Common myeloid progenitor, CD34-positive (primary cell): Measurements from ENCODE around the gene HELZ2.
"Not testable (repeated sequence)": the region's sequence is repeated elsewhere in the genome, so short reads cannot be mapped to it uniquely, and the experiment has no call there.

Experiments
- CTCF ChIA-PET: fragments of 350-600 bp; sonication (Branson Sonifier 250); formaldehyde crosslinking; loops from one replicate; lab custom pipeline; 2021; ENCODE audit warnings: antibody characterized with exemption; lab: Charles Lee
- POLR2A ChIA-PET: fragments of 350-600 bp; sonication (Branson Sonifier 250); formaldehyde crosslinking; loops from one replicate; lab custom pipeline; 2021; ENCODE audit warnings: antibody characterized with exemption; lab: Charles Lee
- DNase-seq, 3 donors: peaks; one replicate each; pipeline versions ENCODE4 v3.0.0 to v3.0.0-alpha.2; 2013
- H3K27ac ChIP-seq, 2 experiments: 1 replicate in 1 of 2; 2 replicates in 1 of 2; pipeline ENCODE4 v1.7.0; 2013; ENCODE audit warnings: inconsistent platforms in 2 of 2, low read length in 2 of 2, mild to moderate bottlenecking in 2 of 2, low read depth in 1 of 2, moderate library complexity in 1 of 2; ENCODE audit not compliant: severe bottlenecking in 2 of 2, insufficient read depth in 1 of 2, poor library complexity in 1 of 2
- H3K27me3 ChIP-seq, 5 experiments: replicated peaks in 2 of 5; 1 replicate in 3 of 5; 2 replicates in 2 of 5; pipeline versions ENCODE4 v1.6.1 to v1.7.0; 2013; ENCODE audit warnings: low read length in 4 of 5, mild to moderate bottlenecking in 2 of 5, moderate library complexity in 2 of 5, inconsistent platforms in 1 of 5; ENCODE audit not compliant: insufficient read depth in 5 of 5, control insufficient read depth in 4 of 5
- H3K36me3 ChIP-seq, 4 experiments: 1 replicate in 2 of 4; 2 replicates in 2 of 4; pipeline versions ENCODE4 v1.6.1 to v1.7.0; 2013; ENCODE audit warnings: low read length in 3 of 4, control low read depth in 1 of 4, mild to moderate bottlenecking in 1 of 4; ENCODE audit not compliant: control insufficient read depth in 4 of 4, insufficient read depth in 4 of 4
- H3K4me1 ChIP-seq, 4 experiments: 1 replicate in 3 of 4; 2 replicates in 1 of 4; pipeline versions ENCODE4 v1.6.1 to v1.7.1; 2013; ENCODE audit warnings: low read length in 3 of 4, mild to moderate bottlenecking in 3 of 4, control low read depth in 1 of 4, inconsistent platforms in 1 of 4, moderate library complexity in 1 of 4; ENCODE audit not compliant: control insufficient read depth in 4 of 4, insufficient read depth in 4 of 4; ENCODE audit errors: control extremely low read depth in 1 of 4
- H3K4me3 ChIP-seq, 7 experiments: 1 replicate in 4 of 7; 2 replicates in 3 of 7; pipeline versions ENCODE4 v1.5.1 to v1.7.0; 2013; ENCODE audit warnings: mild to moderate bottlenecking in 7 of 7, low read length in 6 of 7, moderate library complexity in 6 of 7, inconsistent platforms in 2 of 7, low read depth in 2 of 7, control low read depth in 1 of 7; ENCODE audit not compliant: insufficient read depth in 4 of 7, control insufficient read depth in 1 of 7; ENCODE audit errors: extremely low read depth in 1 of 7
- H3K9me3 ChIP-seq, 5 experiments: 1 replicate in 4 of 5; 2 replicates in 1 of 5; pipeline versions ENCODE4 v1.6.1 to v1.7.1; 2013; ENCODE audit warnings: low read length in 4 of 5, mild to moderate bottlenecking in 2 of 5, inconsistent platforms in 1 of 5, low read depth in 1 of 5, moderate library complexity in 1 of 5; ENCODE audit not compliant: control insufficient read depth in 4 of 5, insufficient read depth in 2 of 5; ENCODE audit errors: control extremely low read depth in 1 of 5
- WGBS: methylation state at CpG from one replicate; pipeline ENCODE4 v1.1.5; 2013; ENCODE audit not compliant: insufficient coverage; 5-methylcytosine and 5-hydroxymethylcytosine counted together

HELZ2 gene

GRCh38 chr20:63610581-63611435, 36.8 kb upstream of the HELZ2 start:
- WGBS: 94% methylated on average over 17 of the region's 17 CpGs
- POLR2A ChIA-PET: no interaction called here
- Histone ChIP-seq H3K27ac (no peak overlapping the region), H3K4me3 (no peak overlapping the region), H3K9me3 (no peaks in the 10 kb centered on the region), H3K4me1 (peaks cover 0 to 7% (median 6%) of the 10 kb centered on the region in 4 experiments), H3K36me3 (peaks cover 0 to 22% (median 8%) of the 10 kb centered on the region in 4 experiments), H3K27me3 (no peaks in the 10 kb centered on the region)
- CTCF ChIA-PET: no interaction called here
- DNase-seq: peak in 2 of 3 donors; percentile 10 to 12

GRCh38 chr20:63606686-63607085, 32.6 kb upstream of the HELZ2 start:
- no peaks in the 10 kb centered on the region for H3K9me3 ChIP-seq
- ChIA-PET CTCF (no interaction called here), POLR2A (no interaction called here)
- H3K4me1 ChIP-seq: peaks cover 0 to 14% (median 11%) of the 10 kb centered on the region in 4 experiments
- peaks cover 5 to 21% (median 13%) of the 10 kb centered on the region in 4 experiments for H3K36me3 ChIP-seq
- DNase-seq: peak in 2 of 3 donors; percentile 36 to 47
- H3K4me3 ChIP-seq: peak overlapping the region in 1 of 7 experiments; percentile 23
- 28% methylated on average over 9 of the region's 9 CpGs for WGBS
- no peak overlapping the region for H3K27ac ChIP-seq
- H3K27me3 ChIP-seq: no peaks in the 10 kb centered on the region

- DNase-seq: peak in 2 of 3 donors; percentile 56 to 59
- 52% methylated on average over 3 of the region's 3 CpGs for WGBS
- H3K27ac ChIP-seq: no peak overlapping the region
- H3K4me1 ChIP-seq: peaks cover 0 to 14% (median 11%) of the 10 kb centered on the region in 4 experiments
- no peak overlapping the region for H3K4me3 ChIP-seq
- ChIA-PET CTCF (interaction anchor here (0.9 to 1.4 kb wide), 2 partner anchors 12 to 24 kb away, joined by 4 read pairs; no protein-coding TSS in a partner anchor), POLR2A (no interaction called here)
- no peaks in the 10 kb centered on the region for H3K9me3 ChIP-seq
- H3K36me3 ChIP-seq: peaks cover 16 to 50% (median 37%) of the 10 kb centered on the region in 4 experiments
- no peaks in the 10 kb centered on the region for H3K27me3 ChIP-seq
Observed at GRCh38 chr20:63602321-63602720, 28.3 kb upstream of the HELZ2 start.

GRCh38 chr20:63601679-63602078, 27.6 kb upstream of the HELZ2 start:
- WGBS: 13% methylated on average over 6 of the region's 8 CpGs
- DNase-seq: peak; percentile 13 to 27 (median 26)
- Histone ChIP-seq H3K36me3 (peaks cover 16 to 51% (median 39%) of the 10 kb centered on the region in 4 experiments), H3K4me1 (peaks cover 0 to 11% (median 8%) of the 10 kb centered on the region in 4 experiments)
- H3K9me3 ChIP-seq, POLR2A ChIA-PET, H3K27ac ChIP-seq, H3K4me3 ChIP-seq, H3K27me3 ChIP-seq: not testable (repeated sequence)
- CTCF ChIA-PET: interaction anchor here (0.9 to 1.4 kb wide), 3 partner anchors 13 to 64 kb away, joined by 3 to 4 read pairs (median 4); no protein-coding TSS in a partner anchor

GRCh38 chr20:63599396-63600050, 25.5 kb upstream of the HELZ2 start:
- H3K4me3 ChIP-seq: no peak overlapping the region
- CTCF ChIA-PET: no interaction called here
- H3K27me3 ChIP-seq: no peaks in the 10 kb centered on the region
- H3K4me1 ChIP-seq: peaks cover 0 to 8% (median 6%) of the 10 kb centered on the region in 4 experiments
- H3K9me3 ChIP-seq: no peaks in the 10 kb centered on the region
- H3K36me3 ChIP-seq: peaks cover 14 to 60% (median 44%) of the 10 kb centered on the region in 4 experiments
- DNase-seq: no peak
- 92% methylated on average over 21 of the region's 27 CpGs for WGBS
- H3K27ac ChIP-seq: no peak overlapping the region
- POLR2A ChIA-PET: interaction anchor here (0.6 kb wide), 1 partner anchor 48 kb away, joined by 3 read pairs; no protein-coding TSS in a partner anchor

- Histone ChIP-seq H3K4me3 (no peak overlapping the region), H3K27ac (no peak overlapping the region), H3K36me3 (peaks cover 13 to 59% (median 42%) of the 10 kb centered on the region in 4 experiments), H3K9me3 (no peaks in the 10 kb centered on the region), H3K27me3 (no peaks in the 10 kb centered on the region), H3K4me1 (peaks cover 0 to 8% (median 6%) of the 10 kb centered on the region in 4 experiments)
- no peak for DNase-seq
- CTCF ChIA-PET: interaction anchor here (1.4 kb wide), 1 partner anchor 62 kb away, joined by 3 read pairs; no protein-coding TSS in a partner anchor
- POLR2A ChIA-PET: no interaction called here
- 92% methylated on average over 23 of the region's 33 CpGs for WGBS
Observed at GRCh38 chr20:63598479-63599395, 24.7 kb upstream of the HELZ2 start.
